Measurements from ENCODE around the gene WDR73. TPM values are rescaled to one million over a fixed set of nuclear protein-coding genes. Genes with fewer than 3 reads are reported as not detected.

The WDR73 gene
- polyA plus RNA-seq, 2 of the 4 experiments (the other 2 are of a cell fraction), result 41.0 to 44.7 TPM

DNA sequence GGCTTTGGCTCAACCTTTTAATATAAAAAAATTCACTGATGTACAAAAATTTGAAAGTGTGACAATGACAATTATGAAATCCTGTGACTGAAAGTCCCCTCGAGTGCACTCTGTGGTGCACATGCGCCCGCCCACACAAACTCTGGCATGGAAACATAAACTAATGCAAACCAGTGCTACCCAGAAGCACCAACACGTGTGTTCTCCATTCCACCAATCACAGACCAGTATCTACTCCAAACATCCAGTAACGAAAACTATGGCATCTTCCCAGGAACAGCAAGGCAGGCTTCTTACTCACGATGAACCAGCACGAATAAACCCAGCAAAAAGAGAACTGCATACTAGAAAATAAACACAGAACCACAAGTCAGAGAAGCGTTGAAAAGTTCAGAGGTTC lies 15.6 kb upstream of the WDR73 start:
- ChIA-PET CTCF (interaction anchor here (0.6 to 1.2 kb wide), 5 partner anchors 9 to 27 kb away, joined by 3 to 7 read pairs (median 4); no protein-coding TSS in a partner anchor), POLR2A (interaction anchor here (1.4 kb wide), 1 partner anchor 78 kb away, joined by 3 read pairs; no protein-coding TSS in a partner anchor)
- no peak for DNase-seq (ENCODE audit: low read depth in 1 of 2, low spot score in 1 of 2)
- no peak for ATAC-seq
- Histone ChIP-seq H3K9me3 (no peaks in the 10 kb centered on the region), H3K4me3 (no peak overlapping the region), H3K4me2 (no peak overlapping the region), H3K4me1 (no peaks in the 10 kb centered on the region), H3K27ac (no peak overlapping the region)
- TF ChIP-seq FOSB (CRISPR knock-in tag; IDR thresholded peaks at IDR 0.05) (no peak), POLR2A (IDR thresholded peaks at IDR 0.05; ENCODE audit: low read length) (no peak), BHLHE40 (IDR thresholded peaks at IDR 0.05; ENCODE audit: low read depth, low read length) (no peak), RAD21 (conservative IDR thresholded peaks at IDR 0.05 in 1 of 2, IDR thresholded peaks at IDR 0.05 in 1 of 2) (no peak), JUN (IDR thresholded peaks at IDR 0.05) (no peak), MAZ (IDR thresholded peaks at IDR 0.05; ENCODE audit: borderline replicate concordance, low read depth, low read length) (no peak), SMC3 (IDR thresholded peaks at IDR 0.05) (no peak), ZSCAN20 (CRISPR knock-in tag; IDR thresholded peaks at IDR 0.05) (no peak), KDM1A (IDR thresholded peaks at IDR 0.05; ENCODE audit: low read depth) (no peak), NPAS2 (CRISPR knock-in tag; IDR thresholded peaks at IDR 0.05; ENCODE audit: borderline replicate concordance) (no peak), MAFK (IDR thresholded peaks at IDR 0.05; ENCODE audit: partially characterized antibody) (no peak), FOSL2 (IDR thresholded peaks at IDR 0.05) (no peak), FOSL2 (CRISPR knock-in tag; IDR thresholded peaks at IDR 0.05) (no peak), FOXS1 (CRISPR knock-in tag; IDR thresholded peaks at IDR 0.05) (no peak), NFE2L2 (conservative IDR thresholded peaks at IDR 0.05; ENCODE audit: low read length) (no peak), EP300 (IDR thresholded peaks at IDR 0.05) (no peak), CBX8 (IDR thresholded peaks at IDR 0.05) (no peak), ZFP36 (IDR thresholded peaks at IDR 0.05; ENCODE audit: borderline replicate concordance, partially characterized antibody) (no peak), HDAC2 (IDR thresholded peaks at IDR 0.05) (no peak)
- TF ChIP-seq, protein P1, sequence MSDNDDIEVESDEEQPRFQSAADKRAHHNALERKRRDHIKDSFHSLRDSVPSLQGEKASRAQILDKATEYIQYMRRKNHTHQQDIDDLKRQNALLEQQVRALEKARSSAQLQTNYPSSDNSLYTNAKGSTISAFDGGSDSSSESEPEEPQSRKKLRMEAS (IDR thresholded peaks at IDR 0.05), result no peak
- TF ChIP-seq, protein P2, sequence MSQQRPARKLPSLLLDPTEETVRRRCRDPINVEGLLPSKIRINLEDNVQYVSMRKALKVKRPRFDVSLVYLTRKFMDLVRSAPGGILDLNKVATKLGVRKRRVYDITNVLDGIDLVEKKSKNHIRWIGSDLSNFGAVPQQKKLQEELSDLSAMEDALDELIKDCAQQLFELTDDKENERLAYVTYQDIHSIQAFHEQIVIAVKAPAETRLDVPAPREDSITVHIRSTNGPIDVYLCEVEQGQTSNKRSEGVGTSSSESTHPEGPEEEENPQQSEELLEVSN (IDR thresholded peaks at IDR 0.05; ENCODE audit: borderline replicate concordance, low read depth), result no peak
- FAIRE-seq, result no peak
- WGBS (ENCODE audit: missing lambda C conversion rate), result 88% methylated on average over 8 of the region's 8 CpGs

DNA sequence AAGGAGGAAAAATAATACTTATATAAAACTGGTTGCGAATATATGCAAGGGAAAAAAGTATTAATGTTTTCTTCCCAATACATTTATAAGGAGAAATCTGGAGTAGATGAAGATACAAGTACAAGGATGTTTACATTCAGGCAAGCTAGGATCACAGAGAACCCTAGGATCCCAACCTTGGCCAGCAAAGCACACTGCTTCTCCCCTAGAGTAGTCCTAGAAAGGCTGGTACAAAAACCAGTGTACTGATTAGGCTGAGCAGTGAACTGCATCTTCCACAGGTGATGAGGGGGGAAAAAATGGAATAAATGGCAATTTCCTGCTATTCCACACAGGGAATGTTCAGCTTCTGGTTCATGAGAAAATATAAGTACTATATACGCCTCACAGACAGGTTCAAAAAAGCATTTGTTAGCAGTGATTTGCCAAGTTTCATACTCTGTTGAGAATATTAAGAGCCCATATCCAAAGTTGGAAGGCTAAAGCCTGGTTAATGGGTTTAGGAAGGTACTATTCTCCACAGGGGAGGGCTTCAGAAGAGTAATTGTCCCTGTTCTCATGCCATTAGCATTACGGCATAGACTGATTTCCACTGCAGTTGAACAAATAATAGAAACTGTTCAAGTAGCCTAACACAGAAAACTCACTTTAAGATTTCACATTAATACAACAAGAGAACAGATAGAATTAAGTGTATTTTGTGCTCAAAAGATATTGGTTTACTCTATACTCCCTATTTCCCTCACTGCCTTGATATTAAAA lies 14.3 kb upstream of the WDR73 start:
- ChIA-PET CTCF (interaction anchor here (0.9 to 2.1 kb wide), 7 partner anchors 9 to 72 kb away, joined by 3 to 7 read pairs (median 3); no protein-coding TSS in a partner anchor), POLR2A (no interaction called here)
- Histone ChIP-seq H3K4me2 (no peak overlapping the region), H3K4me3 (no peak overlapping the region), H3K9me3 (no peaks in the 10 kb centered on the region), H3K4me1 (no peaks in the 10 kb centered on the region), H3K27ac (no peak overlapping the region)
- FAIRE-seq (no peak), DNase-seq (ENCODE audit: low read depth in 1 of 2, low spot score in 1 of 2) (no peak), ATAC-seq (no peak)
- 94% methylated on average over 3 of the region's 3 CpGs for WGBS (ENCODE audit: missing lambda C conversion rate)
- no peak for TF ChIP-seq RCOR1 (IDR thresholded peaks at IDR 0.05; ENCODE audit: low read depth, low read length)
- TF ChIP-seq, protein P3, sequence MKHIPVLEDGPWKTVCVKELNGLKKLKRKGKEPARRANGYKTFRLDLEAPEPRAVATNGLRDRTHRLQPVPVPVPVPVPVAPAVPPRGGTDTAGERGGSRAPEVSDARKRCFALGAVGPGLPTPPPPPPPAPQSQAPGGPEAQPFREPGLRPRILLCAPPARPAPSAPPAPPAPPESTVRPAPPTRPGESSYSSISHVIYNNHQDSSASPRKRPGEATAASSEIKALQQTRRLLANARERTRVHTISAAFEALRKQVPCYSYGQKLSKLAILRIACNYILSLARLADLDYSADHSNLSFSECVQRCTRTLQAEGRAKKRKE (CRISPR knock-in tag; IDR thresholded peaks at IDR 0.05; ENCODE audit: low read depth), result no peak
- no peak for TF ChIP-seq CEBPB (IDR thresholded peaks at IDR 0.05)
- no peak for TF ChIP-seq CHD4 (IDR thresholded peaks at IDR 0.05; ENCODE audit: borderline replicate concordance)
- TF ChIP-seq KDM1A (IDR thresholded peaks at IDR 0.05; ENCODE audit: low read depth), result no peak
